GM12878 (cell line): ENCODE results near the gene STXBP5. TPM values are rescaled to one million over a fixed set of nuclear protein-coding genes. Genes with fewer than 3 reads are reported as not detected.

Experiments
- ATAC-seq: fragments of 200-7000 bp; cut with Tn5 transposase; 3 replicates; pipeline ENCODE4 v1.9.1; 2020; ENCODE audit warnings: mild to moderate bottlenecking, moderate library complexity
- BruUV-seq: library from RNA; stranded (reverse); fragments of 400-500 nt; replicated peaks from 2 replicates; lab custom pipeline; 2021; lab: Mats Ljungman, UMichigan
- CTCF ChIA-PET: fragments of 300-600 bp; sonication (Branson Sonifier 250); formaldehyde crosslinking; extraction: SDS; loops from one replicate; lab custom pipeline; 2021; ENCODE audit warnings: inconsistent platforms; lab: Yijun Ruan, JAX
- POLR2A ChIA-PET: fragments of 350-600 bp; formaldehyde crosslinking; extraction: SDS; loops from one replicate; lab custom pipeline; 2021; ENCODE audit warnings: inconsistent platforms; lab: Charles Lee
- RAD21 ChIA-PET: fragments of 300-600 bp; sonication (Branson Sonifier 250); formaldehyde crosslinking; loops from one replicate; lab custom pipeline; 2023; ENCODE audit warnings: antibody characterized with exemption; ENCODE audit not compliant: unreplicated experiment; lab: Charles Lee
- SMC1A ChIA-PET: fragments of 300-600 bp; sonication (Branson Sonifier 250); formaldehyde crosslinking; loops from one replicate; lab custom pipeline; 2023; ENCODE audit not compliant: unreplicated experiment, uncharacterized antibody; lab: Charles Lee
- DNase-seq: peaks from one replicate; pipeline ENCODE4 v3.0.0-alpha.2; 2011; ENCODE audit warnings: low read depth, low spot score
- FAIRE-seq: peaks from 3 replicates; lab custom pipeline; 2011; peaks lifted over from hg19 to GRCh38; lab: Jason Lieb, UNC
- H2AFZ ChIP-seq: 2 replicates; pipeline ENCODE4 v1.6.0; 2011; ENCODE audit warnings: low read depth, low read length, control low read depth; ENCODE audit not compliant: control insufficient read depth
- H3K27ac ChIP-seq: 2 replicates; pipeline ENCODE4 v1.5.1; 2011; ENCODE audit warnings: control low read depth; ENCODE audit not compliant: control insufficient read depth, insufficient read depth
- H3K27me3 ChIP-seq, 2 experiments: replicated peaks in 1 of 2; 2 replicates each; pipeline versions ENCODE4 v1.6.0 to v1.6.1; 2011; ENCODE audit warnings: low read length in 1 of 2; ENCODE audit not compliant: control insufficient read depth in 2 of 2, insufficient read depth in 2 of 2
- H3K36me3 ChIP-seq, 2 experiments: 2 replicates each; pipeline ENCODE4 v1.5.1; 2011; ENCODE audit warnings: low read length in 1 of 2; ENCODE audit not compliant: control insufficient read depth in 2 of 2, insufficient read depth in 2 of 2
- H3K4me1 ChIP-seq: 2 replicates; pipeline ENCODE4 v1.6.1; 2011; ENCODE audit warnings: mild to moderate bottlenecking, low read length, moderate library complexity, mixed read lengths; ENCODE audit not compliant: control insufficient read depth, insufficient read depth
- H3K4me2 ChIP-seq: 2 replicates; pipeline ENCODE4 v1.6.0; 2011; ENCODE audit warnings: control low read depth; ENCODE audit not compliant: control insufficient read depth, insufficient read depth
- H3K4me3 ChIP-seq: fragments of 200-600 bp; sonication (generic); 2 replicates; pipeline ENCODE4 v1.5.1; 2016
- H3K79me2 ChIP-seq: 2 replicates; pipeline ENCODE4 v1.6.0; 2011; ENCODE audit warnings: low read length; ENCODE audit not compliant: control insufficient read depth, insufficient read depth
- H3K9ac ChIP-seq: 2 replicates; pipeline ENCODE4 v1.8.0; 2011; ENCODE audit warnings: low read length, control low read depth, mixed read lengths; ENCODE audit not compliant: control insufficient read depth, insufficient read depth
- H3K9me3 ChIP-seq: replicated peaks from 3 replicates; pipeline ENCODE4 v1.5.1; 2011; ENCODE audit warnings: mild to moderate bottlenecking, low read length; ENCODE audit not compliant: control insufficient read depth, insufficient read depth
- H4K20me1 ChIP-seq: 2 replicates; pipeline ENCODE4 v1.6.0; 2011; ENCODE audit not compliant: control insufficient read depth, insufficient read depth
- BRCA1 ChIP-seq: IDR thresholded peaks from 2 replicates; pipeline ENCODE4 v1.6.1; 2011; ENCODE audit warnings: low read depth, low read length, improper control_type of control experiment
- IKZF1 ChIP-seq: fragments of 450-650 bp; conservative IDR thresholded peaks from 2 replicates; pipeline ENCODE4 v1.6.1; 2017; ENCODE audit warnings: antibody characterized with exemption, mild to moderate bottlenecking
- NR2C2 ChIP-seq: IDR thresholded peaks from 2 replicates; pipeline ENCODE4 v1.6.1; 2011; ENCODE audit warnings: borderline replicate concordance, low read depth; ENCODE audit not compliant: control insufficient read depth, insufficient read length
- NRF1 ChIP-seq: conservative IDR thresholded peaks from 2 replicates; pipeline ENCODE4 v1.6.1; 2011; ENCODE audit warnings: mild to moderate bottlenecking, low read depth, low read length, improper control_type of control experiment
- PML ChIP-seq: IDR thresholded peaks from 2 replicates; pipeline ENCODE4 v1.6.1; 2012; ENCODE audit warnings: low read length, inconsistent platforms
- POLR2AphosphoS2 ChIP-seq: IDR thresholded peaks from 2 replicates; pipeline ENCODE4 v1.6.1; 2011; ENCODE audit warnings: low read depth, mild to moderate bottlenecking, low read length, improper control_type of control experiment, moderate library complexity
- POLR2AphosphoS5 ChIP-seq: IDR thresholded peaks from 2 replicates; pipeline ENCODE4 v1.6.1; 2011; ENCODE audit warnings: mild to moderate bottlenecking, low read length, inconsistent platforms
- RBBP5 ChIP-seq: fragments of 200-600 bp; sonication (generic); conservative IDR thresholded peaks from 2 replicates; pipeline ENCODE4 v1.6.1; 2016
- RCOR1 ChIP-seq: conservative IDR thresholded peaks from 2 replicates; pipeline ENCODE4 v1.6.1; 2012; ENCODE audit warnings: low read depth, low read length, improper control_type of control experiment
- RELA ChIP-seq: fragments of 450-650 bp; IDR thresholded peaks from 2 replicates; pipeline ENCODE4 v1.8.0; 2014; ENCODE audit warnings: borderline replicate concordance; ENCODE audit not compliant: partially characterized antibody
- SIX5 ChIP-seq: IDR thresholded peaks from 2 replicates; pipeline ENCODE4 v1.6.1; 2011; ENCODE audit warnings: mild to moderate bottlenecking, low read depth, low read length, moderate library complexity; ENCODE audit not compliant: severe bottlenecking
- SRF ChIP-seq, 2 experiments: IDR thresholded peaks; 2 replicates each; pipeline ENCODE4 v1.6.1; 2011; ENCODE audit warnings: low read depth in 2 of 2, low read length in 2 of 2, mild to moderate bottlenecking in 1 of 2, moderate library complexity in 1 of 2
- WGBS: methylation state at CpG from one replicate; pipeline ENCODE4 v1.1.6; 2016; ENCODE audit warnings: low lambda C conversion rate; ENCODE audit not compliant: insufficient replicate concordance, insufficient coverage; ENCODE audit errors: missing lambda C conversion rate; 5-methylcytosine and 5-hydroxymethylcytosine counted together
- in situ Hi-C: fragments of 300-500 bp; cut with MboI; formaldehyde crosslinking; loops from 9 replicates; pipeline ENCODE4 v1.14.3; 2018; ENCODE audit warnings: mixed read lengths
- intact Hi-C: fragments of 100-400 bp; cut with micrococcal nuclease; formaldehyde crosslinking; loops from one replicate; pipeline ENCODE4 v1.14.2; 2022; ENCODE audit not compliant: unreplicated experiment
- polyA plus RNA-seq, 11 experiments: library from polyadenylated mRNA; depleted of rRNA in 4 of 11; unstranded in 6 of 11; stranded (reverse) in 5 of 11; fragments of >200 nt; fragmentation: Nextera tagmentation in 4 of 11; fragmentation: Illumina TruSeq in 1 of 11; extraction: Ambion mirVana in 4 of 11; extraction: Trizol in 1 of 11; gene quantifications; 1 replicate in 1 of 11; 2 replicates in 10 of 11; pipeline versions ENCODE4 v1.2.1 to v1.2.3, GENCODE V29; 2011 to 2016; ENCODE audit warnings: inconsistent platforms in 2 of 11, missing spikeins in 2 of 11, low read depth in 1 of 11
- total RNA-seq, 4 experiments: library from RNA; depleted of rRNA in 3 of 4; stranded (reverse); fragments of >200 nt in 3 of 4; fragmentation: Illumina TruSeq in 1 of 4; extraction: Trizol in 1 of 4; gene quantifications; 2 replicates each; pipeline versions ENCODE4 v1.2.1 to v1.2.3, GENCODE V29; 2013 to 2021
- TF ChIP-seq, protein P1 (sequence below): fragments of 450-650 bp; IDR thresholded peaks from 2 replicates; pipeline ENCODE4 v1.6.1; 2017; ENCODE audit warnings: mild to moderate bottlenecking, moderate library complexity

The STXBP5 gene
- total and polyA plus RNA-seq, 10 of the 15 experiments (the other 5 are each of a cell fraction or from before 2014, with no cell fraction given), result 1.4 to 13.2 (median 8.4) TPM

DNA sequence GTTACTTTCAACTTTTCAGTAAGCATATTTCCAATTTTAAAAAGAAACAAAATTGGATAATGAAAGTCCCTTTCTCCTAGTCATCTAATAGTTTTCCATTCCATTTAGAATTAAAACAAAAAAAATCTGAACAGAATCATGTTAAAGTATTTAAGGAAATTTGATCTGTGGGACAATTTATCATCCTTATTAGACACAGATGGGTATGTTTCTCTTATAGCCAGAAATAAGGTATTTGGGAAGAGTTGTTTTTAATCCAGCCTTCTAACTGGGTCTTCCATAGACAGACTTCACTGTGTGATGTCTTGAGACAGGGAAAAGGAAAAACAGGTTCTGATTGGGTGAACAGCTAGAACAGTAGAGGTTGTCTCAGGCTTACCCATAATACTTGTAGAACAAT is 39.5 kb upstream of the STXBP5 start:
- H3K9ac ChIP-seq, result no peak overlapping the region
- ChIA-PET POLR2A (no interaction called here), CTCF (no interaction called here), SMC1A (no interaction called here), RAD21 (no interaction called here)
- no peak overlapping the region for H3K4me2 ChIP-seq
- H3K4me1 ChIP-seq, result no peaks in the 10 kb centered on the region
- H3K27me3 ChIP-seq, result no peaks in the 10 kb centered on the region; a peak in 1 of 4 replicates
- in situ Hi-C loops (no loop called here), intact Hi-C loops (no loop called here)
- no peak overlapping the region for H3K27ac ChIP-seq
- no peaks in the 10 kb centered on the region for H3K9me3 ChIP-seq
- ATAC-seq (no peak), FAIRE-seq (no peak), DNase-seq (no peak)
- BruUV-seq, result no TSS peak
- no peaks in the 10 kb centered on the region for H4K20me1 ChIP-seq
- H3K79me2 ChIP-seq, result no peaks in the 10 kb centered on the region
- H2AFZ ChIP-seq, result no peak overlapping the region
- no peak for TF ChIP-seq BRCA1
- TF ChIP-seq NRF1, result no peak
- TF ChIP-seq SRF (IDR thresholded peaks at IDR 0.05; ENCODE audit: low read depth in 2 of 2, low read length in 2 of 2), result no peak
- no peak for TF ChIP-seq POLR2AphosphoS5
- TF ChIP-seq RELA, result no peak
- no peak for TF ChIP-seq NR2C2
- TF ChIP-seq POLR2AphosphoS2, result no peak
- TF ChIP-seq RCOR1, result no peak
- TF ChIP-seq PML, result no peak
- no peaks in the 10 kb centered on the region for H3K36me3 ChIP-seq
- H3K4me3 ChIP-seq, result no peak overlapping the region

DNA sequence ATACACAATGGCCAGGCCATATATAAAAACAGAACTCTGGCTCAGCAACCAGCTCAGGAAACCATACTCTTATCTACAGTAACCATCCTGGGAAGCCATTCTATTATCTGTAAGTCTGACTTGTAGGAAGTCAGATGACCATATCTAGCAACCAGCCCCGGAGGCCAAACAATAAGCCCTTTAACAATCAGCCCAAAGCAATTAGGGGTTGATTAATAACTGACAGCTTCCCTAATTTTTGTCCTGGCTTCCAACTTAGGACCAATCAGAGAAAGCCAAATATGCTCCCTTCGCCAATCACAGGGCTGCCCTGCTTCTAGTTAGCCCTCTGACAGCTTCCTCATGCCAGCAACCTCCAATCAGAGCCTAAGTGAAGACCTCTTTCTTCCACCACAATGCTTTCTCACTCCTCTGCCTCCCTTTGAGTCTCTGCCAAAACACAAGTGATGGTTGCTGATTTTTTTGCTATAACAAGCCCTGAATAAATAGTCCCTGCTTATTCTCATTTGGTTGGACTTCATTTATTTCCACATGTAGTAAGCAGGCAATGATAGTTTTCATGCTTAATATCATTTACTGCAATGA is 37.8 kb upstream of the STXBP5 start:
- no peak for FAIRE-seq
- Histone ChIP-seq H3K4me1 (no peaks in the 10 kb centered on the region), H4K20me1 (no peaks in the 10 kb centered on the region), H3K36me3 (no peaks in the 10 kb centered on the region), H3K9me3 (no peaks in the 10 kb centered on the region), H2AFZ (no peak overlapping the region), H3K27ac (no peak overlapping the region), H3K4me2 (no peak overlapping the region), H3K27me3 (no peaks in the 10 kb centered on the region), H3K79me2 (no peaks in the 10 kb centered on the region), H3K4me3 (no peak overlapping the region), H3K9ac (no peak overlapping the region)
- ChIA-PET POLR2A (no interaction called here), CTCF (no interaction called here), SMC1A (no interaction called here), RAD21 (no interaction called here)
- BruUV-seq, result no TSS peak
- WGBS, result 18% methylated on average over 2 of the region's 2 CpGs
- ATAC-seq, result peak; percentile 29; the same call in 1 of the 3 replicates
- no peak for DNase-seq
- intact Hi-C loops (no loop called here), in situ Hi-C loops (no loop called here)
- TF ChIP-seq RBBP5 (no peak), SRF (IDR thresholded peaks at IDR 0.05; ENCODE audit: low read depth in 2 of 2, low read length in 2 of 2) (no peak), SIX5 (no peak), IKZF1 (no peak)
- TF ChIP-seq, protein P1, sequence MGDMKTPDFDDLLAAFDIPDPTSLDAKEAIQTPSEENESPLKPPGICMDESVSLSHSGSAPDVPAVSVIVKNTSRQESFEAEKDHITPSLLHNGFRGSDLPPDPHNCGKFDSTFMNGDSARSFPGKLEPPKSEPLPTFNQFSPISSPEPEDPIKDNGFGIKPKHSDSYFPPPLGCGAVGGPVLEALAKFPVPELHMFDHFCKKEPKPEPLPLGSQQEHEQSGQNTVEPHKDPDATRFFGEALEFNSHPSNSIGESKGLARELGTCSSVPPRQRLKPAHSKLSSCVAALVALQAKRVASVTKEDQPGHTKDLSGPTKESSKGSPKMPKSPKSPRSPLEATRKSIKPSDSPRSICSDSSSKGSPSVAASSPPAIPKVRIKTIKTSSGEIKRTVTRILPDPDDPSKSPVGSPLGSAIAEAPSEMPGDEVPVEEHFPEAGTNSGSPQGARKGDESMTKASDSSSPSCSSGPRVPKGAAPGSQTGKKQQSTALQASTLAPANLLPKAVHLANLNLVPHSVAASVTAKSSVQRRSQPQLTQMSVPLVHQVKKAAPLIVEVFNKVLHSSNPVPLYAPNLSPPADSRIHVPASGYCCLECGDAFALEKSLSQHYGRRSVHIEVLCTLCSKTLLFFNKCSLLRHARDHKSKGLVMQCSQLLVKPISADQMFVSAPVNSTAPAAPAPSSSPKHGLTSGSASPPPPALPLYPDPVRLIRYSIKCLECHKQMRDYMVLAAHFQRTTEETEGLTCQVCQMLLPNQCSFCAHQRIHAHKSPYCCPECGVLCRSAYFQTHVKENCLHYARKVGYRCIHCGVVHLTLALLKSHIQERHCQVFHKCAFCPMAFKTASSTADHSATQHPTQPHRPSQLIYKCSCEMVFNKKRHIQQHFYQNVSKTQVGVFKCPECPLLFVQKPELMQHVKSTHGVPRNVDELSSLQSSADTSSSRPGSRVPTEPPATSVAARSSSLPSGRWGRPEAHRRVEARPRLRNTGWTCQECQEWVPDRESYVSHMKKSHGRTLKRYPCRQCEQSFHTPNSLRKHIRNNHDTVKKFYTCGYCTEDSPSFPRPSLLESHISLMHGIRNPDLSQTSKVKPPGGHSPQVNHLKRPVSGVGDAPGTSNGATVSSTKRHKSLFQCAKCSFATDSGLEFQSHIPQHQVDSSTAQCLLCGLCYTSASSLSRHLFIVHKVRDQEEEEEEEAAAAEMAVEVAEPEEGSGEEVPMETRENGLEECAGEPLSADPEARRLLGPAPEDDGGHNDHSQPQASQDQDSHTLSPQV, result no peak
